Activated naive CD4-positive, alpha-beta T cell treated with anti-CD3 and anti-CD28 coated beads, Interleukin-2, amount 50 U/mL, for 72 hours (primary cell): ENCODE data around the gene HSPB9. TPM values are rescaled to one million over a fixed set of nuclear protein-coding genes. Genes with fewer than 3 reads are reported as not detected.
A peak's percentile ranks its signal among the peaks of the same experiment; 100 is the strongest.

ENCODE experiments used
- ATAC-seq, 2 donors: fragments of 150-1000 bp; cut with Tn5 transposase; 2 replicates each; pipeline ENCODE4 v1.10.0; 2021; ENCODE audit warnings: mild to moderate bottlenecking in 2 of 2, moderate library complexity in 2 of 2
- DNase-seq, 2 donors: peaks; one replicate each; pipeline ENCODE4 v3.0.0; 2021 to 2022; ENCODE audit warnings: low spot score in 2 of 2
- H3K27ac Mint-ChIP-seq, 2 donors: one replicate each; pipeline ENCODE4 v1.8.0; 2022; ENCODE audit warnings: mild to moderate bottlenecking in 2 of 2, mixed read lengths in 2 of 2
- H3K36me3 Mint-ChIP-seq, 2 donors: one replicate each; pipeline ENCODE4 v1.8.0; 2022; ENCODE audit warnings: mixed read lengths in 2 of 2
- H3K9me3 Mint-ChIP-seq, 2 donors: one replicate each; pipeline ENCODE4 v1.8.0; 2022; ENCODE audit warnings: mixed read lengths in 2 of 2
- total RNA-seq, 2 donors: library from RNA; stranded (reverse); gene quantifications; one replicate each; pipeline ENCODE4 v1.2.3, GENCODE V29; 2022

The HSPB9 gene, protein sequence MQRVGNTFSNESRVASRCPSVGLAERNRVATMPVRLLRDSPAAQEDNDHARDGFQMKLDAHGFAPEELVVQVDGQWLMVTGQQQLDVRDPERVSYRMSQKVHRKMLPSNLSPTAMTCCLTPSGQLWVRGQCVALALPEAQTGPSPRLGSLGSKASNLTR
- under 1 TPM in 1 of 2 donors, not detected in 1; 0.23 TPM for total RNA-seq

- ATAC-seq (no peak), DNase-seq (no peak)
- Mint-ChIP-seq H3K27ac (peak within 1 kb of the TSS in 1 of 2 donors; percentile 92), H3K36me3 (no peaks in the 10 kb centered on the region), H3K9me3 (no peaks in the 10 kb centered on the region)
These were observed at the start of gene HSPB9 for GRCh38 chr17:42122371-42123303. TSS of gene HSPB9 (plus strand) at chr17:42122804. CDS start at chr17:42122851, 47 bp downstream.

- DNase-seq (no peak), ATAC-seq (no peak)
- no peak overlapping the region for H3K27ac Mint-ChIP-seq
- no peaks in the 10 kb centered on the region for H3K36me3 Mint-ChIP-seq
- no peaks in the 10 kb centered on the region for H3K9me3 Mint-ChIP-seq
These were observed 46.8 kb upstream of the HSPB9 start for GRCh38 chr17:42075789-42076188.

DNA sequence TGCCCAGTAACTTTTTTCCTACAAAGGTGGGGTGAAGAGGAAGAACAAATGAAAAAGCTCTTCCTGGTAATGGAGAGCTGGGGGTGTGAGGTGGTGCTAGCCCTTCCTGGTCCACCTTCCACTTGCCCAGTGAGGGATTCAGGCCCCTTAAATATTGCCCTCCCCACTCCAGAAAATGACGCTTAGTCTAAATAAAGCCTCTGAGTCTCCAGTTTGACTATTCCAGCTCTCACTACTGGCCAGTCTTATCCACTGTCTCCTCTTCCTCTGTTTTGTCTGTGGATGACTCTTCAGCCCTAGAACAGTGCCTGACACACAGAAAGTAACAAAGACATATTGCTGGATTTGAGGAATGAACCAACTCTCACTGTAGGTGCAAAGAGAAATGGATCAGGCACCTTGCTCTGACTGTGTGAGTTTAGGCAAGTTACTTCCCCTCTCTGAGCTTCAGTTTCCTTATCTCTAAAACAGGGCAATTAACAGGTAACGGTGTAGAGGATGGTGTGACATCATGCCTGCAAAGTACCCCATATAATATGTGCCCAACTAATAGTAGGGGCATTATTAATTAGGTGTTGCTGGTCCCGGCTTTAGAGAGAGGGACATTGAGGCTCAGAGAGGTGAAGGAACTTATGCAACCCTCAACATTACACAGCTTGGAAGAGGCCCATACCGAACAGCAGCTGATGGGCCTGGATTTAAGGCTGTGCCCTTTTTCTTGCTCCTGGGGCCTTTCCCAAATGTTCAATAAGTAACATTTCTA, 45.6 kb upstream of the HSPB9 start:
- DNase-seq (no peak), ATAC-seq (no peak)
- Mint-ChIP-seq H3K9me3 (no peaks in the 10 kb centered on the region), H3K27ac (no peak overlapping the region), H3K36me3 (no peaks in the 10 kb centered on the region)

- Mint-ChIP-seq H3K36me3 (no peaks in the 10 kb centered on the region), H3K27ac (no peak overlapping the region), H3K9me3 (no peaks in the 10 kb centered on the region)
- DNase-seq, result no peak
- no peak for ATAC-seq
These were observed 44.8 kb upstream of the HSPB9 start for GRCh38 chr17:42077755-42078154.

DNA sequence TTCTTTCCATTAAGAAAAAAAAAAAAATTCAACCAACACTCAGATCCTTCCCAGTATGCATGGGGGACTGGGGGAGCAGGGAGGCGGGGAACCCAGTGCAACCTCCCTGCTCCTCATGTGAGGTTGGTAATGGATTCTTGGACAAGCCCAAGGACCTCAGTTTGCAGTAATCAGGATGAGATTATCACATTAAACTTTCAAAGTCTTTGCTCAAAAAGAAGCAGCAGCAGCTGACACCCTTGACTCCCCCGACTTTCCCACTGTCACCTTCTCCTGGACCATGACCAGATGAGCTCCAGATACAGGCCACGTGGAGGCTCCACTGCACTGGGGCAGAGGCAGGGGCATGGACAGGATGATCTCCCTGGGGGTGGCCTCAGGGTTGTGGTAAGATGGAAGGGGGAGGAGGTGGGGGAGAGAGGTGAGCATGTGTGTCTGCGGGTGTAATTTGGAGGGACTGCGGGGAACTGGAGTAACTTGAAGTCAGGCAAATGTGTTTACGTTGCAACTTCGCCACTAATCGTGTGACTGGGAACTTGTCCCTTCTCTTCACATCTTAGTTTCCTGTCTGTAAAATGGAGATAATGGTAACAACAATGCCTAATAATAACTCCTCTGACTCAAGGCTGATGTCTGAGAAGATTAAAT, 44.1 kb upstream of the HSPB9 start:
- no peak overlapping the region for H3K27ac Mint-ChIP-seq
- no peak for ATAC-seq
- no peak for DNase-seq
- no peaks in the 10 kb centered on the region for H3K9me3 Mint-ChIP-seq
- no peaks in the 10 kb centered on the region for H3K36me3 Mint-ChIP-seq

DNA sequence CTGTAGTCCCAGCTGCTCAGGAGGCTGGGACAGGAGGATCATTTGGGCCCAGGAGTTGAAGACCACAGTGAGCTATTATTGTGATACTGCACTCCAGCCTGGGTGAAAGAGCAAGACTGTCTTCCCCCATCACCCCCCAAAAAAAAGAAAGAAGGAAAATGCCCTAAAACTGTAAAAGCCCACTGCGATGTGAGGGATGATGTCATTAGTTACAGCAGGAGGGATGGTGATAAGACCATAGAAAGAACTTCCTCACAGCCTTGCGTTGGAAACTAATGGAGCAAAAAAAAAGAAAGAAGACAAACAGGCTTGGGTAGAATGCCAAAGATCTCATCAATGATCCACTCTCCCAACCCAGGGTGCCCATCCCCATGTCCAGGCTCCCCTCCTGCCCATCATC, 43.1 kb upstream of the HSPB9 start:
- H3K27ac Mint-ChIP-seq, result no peak overlapping the region
- H3K9me3 Mint-ChIP-seq, result no peaks in the 10 kb centered on the region
- DNase-seq (no peak), ATAC-seq (no peak)
- H3K36me3 Mint-ChIP-seq, result no peaks in the 10 kb centered on the region

DNA sequence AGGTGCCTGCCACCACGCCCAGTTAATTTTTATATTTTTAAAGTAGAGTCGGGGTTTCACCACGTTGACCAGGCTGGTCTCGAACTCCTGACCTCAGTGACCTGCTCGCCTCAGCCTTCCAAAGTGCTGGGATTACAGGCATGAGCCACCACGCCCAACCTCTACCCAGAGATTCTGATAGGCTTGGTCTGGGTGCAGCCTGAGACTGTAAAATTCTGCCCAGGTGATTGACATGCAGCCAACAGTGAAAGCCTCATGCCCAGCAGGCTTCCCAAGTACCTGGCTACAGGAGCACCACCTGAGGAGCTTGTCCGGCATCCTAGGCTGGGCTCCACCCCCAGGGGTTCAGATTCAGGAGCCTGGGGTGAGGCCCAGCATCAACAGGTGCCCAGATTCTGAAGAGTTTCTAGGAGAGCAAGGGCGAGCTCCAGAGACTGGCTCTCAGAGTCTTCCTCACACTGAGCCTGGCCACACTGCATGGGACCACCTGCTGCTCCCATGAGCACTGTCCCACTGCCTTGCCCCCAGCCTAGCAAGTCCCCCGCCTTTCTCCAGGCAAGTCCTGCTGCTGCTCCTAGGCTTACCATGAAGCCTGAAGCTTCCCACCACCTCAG, 41.0 kb upstream of the HSPB9 start:
- ATAC-seq, result no peak
- no peak for DNase-seq
- Mint-ChIP-seq H3K9me3 (no peaks in the 10 kb centered on the region), H3K27ac (no peak overlapping the region), H3K36me3 (no peaks in the 10 kb centered on the region)

- Mint-ChIP-seq H3K36me3 (no peaks in the 10 kb centered on the region), H3K27ac (no peak overlapping the region), H3K9me3 (no peaks in the 10 kb centered on the region)
- DNase-seq (no peak), ATAC-seq (no peak)
These were observed 35.4 kb upstream of the HSPB9 start for GRCh38 chr17:42087042-42087701.

DNA sequence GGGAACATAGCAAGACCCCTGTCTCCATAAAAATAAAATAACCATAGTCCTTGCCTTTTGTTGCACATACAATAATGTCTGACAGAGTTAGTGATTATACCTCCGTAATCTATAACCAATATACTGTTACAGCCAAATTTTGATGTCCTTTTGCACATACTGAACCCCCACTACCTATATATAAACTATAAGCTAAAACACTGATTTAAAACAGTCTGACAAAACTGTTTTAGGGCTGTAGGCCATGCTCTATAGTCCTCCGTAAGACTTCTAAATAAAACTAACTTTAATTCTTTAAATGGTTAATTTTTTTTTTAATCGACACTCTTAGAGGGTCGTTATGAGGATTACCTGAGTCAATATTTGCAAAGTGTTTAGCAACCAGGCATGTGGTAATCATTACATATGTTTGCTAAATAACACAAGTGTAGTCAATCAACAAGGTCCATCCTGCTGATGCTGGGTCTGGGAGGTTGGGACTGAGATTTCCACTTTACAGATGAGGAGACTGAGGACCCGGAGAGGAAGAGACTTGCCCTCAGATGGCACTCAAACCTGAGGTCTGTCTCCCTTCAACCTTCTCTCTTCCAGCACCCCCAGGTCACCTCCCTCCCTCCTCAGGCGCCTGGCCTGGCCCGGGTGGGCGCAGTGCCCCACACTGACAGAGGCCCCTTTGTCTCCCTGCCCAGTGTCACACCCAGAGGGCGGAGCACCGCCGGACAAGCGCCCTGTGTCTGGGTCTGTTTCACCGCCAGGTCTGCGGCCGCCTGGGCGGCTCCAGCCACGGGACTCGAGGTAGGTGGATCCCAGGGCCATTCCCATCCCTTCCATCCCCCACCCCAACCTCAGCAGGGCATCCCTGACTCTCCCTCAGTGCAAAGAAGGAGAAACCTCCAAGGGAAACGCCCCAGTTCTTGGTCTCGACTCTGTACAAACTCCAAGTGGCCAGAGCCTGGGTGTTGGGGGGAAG, 34.6 kb upstream of the HSPB9 start:
- H3K36me3 Mint-ChIP-seq, result no peaks in the 10 kb centered on the region
- ATAC-seq, result no peak
- H3K9me3 Mint-ChIP-seq, result no peaks in the 10 kb centered on the region

DNA sequence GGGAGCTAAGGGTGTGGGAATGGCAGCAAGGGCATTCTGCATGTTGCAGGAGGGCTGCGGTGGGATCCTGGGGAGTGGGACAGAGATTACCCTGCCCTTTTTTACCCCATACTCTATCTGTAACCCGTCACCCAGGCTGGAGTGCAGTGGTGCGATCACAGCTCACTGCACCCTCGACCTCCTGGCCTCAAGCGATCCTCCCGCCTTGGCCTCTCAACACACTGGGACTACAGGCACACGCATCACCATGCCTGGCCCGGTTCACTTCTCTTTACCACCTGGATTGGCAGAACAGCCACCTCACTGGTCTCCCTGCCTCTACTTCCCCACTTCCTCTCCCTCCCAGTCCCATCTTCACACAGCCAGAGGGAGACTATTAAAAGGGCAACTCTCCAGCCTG, 33.9 kb upstream of the HSPB9 start:
- Mint-ChIP-seq H3K27ac (no peak overlapping the region), H3K9me3 (no peaks in the 10 kb centered on the region), H3K36me3 (no peaks in the 10 kb centered on the region)
- DNase-seq (no peak), ATAC-seq (no peak)

More for the DNA sequence above, 34.6 kb upstream of the HSPB9 start:
- DNase-seq, result no peak
- H3K27ac Mint-ChIP-seq, result no peak overlapping the region

DNA sequence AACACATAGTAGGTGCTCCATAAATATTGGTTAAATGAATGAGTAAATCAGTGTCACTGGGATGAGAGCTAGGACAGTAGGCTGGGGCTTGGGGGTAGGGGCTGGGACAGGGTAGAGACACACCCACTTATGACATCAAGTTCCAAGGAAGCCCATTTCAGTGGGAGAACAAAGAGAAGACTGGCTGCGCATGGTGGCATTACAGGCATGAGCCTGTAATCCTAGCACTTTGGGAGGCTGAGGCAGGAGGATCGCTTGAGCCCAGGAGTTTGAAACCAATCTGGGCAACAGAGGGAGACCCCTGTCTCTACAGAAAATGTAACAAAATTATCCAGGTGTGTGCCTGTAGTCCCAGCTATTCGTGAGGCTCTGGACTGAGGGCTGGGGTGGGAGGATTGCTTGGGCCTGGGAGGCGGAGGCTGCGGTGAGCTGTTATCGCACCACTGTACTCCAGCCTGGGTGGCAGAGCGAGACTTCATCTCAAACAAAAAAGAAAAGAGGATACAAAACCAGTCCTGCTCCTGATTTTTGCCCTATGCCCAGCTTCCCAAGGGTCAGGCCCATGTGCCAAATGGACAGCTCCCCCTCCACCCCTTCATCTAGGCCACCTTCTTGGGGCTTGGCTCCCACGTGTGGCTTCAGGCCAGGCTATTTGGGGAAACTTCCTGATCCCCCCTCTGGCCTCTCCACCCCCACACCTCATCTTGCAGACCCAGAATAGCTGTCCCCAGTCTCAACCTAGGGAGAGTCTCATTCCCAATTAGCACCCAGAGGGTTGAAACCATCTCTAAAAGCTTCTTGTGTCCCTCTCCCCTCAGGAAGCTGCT, 31.4 kb upstream of the HSPB9 start:
- ATAC-seq, result no peak
- H3K9me3 Mint-ChIP-seq, result no peaks in the 10 kb centered on the region

DNA sequence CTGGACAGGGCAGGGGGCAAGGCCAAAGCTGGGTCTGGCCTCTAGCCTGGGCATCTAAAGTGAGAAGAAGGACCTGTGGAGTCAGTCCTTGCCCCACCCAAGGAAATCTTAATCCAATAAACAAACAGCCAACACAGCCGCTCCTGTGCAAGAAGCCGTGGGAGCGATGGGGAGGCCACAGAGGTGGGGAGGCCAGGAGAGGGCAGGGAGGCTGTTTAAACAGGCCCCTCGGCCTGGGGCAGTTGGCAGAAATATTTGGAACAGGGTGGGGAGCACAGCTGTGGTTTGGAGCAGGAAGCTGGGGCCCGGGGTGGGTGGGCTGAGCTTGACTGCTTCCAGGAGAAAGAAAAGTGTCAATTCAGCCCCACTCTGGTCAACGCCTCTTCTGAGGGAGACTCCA, 29.7 kb upstream of the HSPB9 start:
- H3K36me3 Mint-ChIP-seq, result no peaks in the 10 kb centered on the region
- no peak for ATAC-seq

More for the DNA sequence above, 31.4 kb upstream of the HSPB9 start:
- H3K36me3 Mint-ChIP-seq, result no peaks in the 10 kb centered on the region
- no peak overlapping the region for H3K27ac Mint-ChIP-seq
- DNase-seq, result no peak

GRCh38 chr17:42094375-42095069, 28.1 kb upstream of the HSPB9 start:
- no peak for ATAC-seq
- H3K27ac Mint-ChIP-seq, result no peak overlapping the region

More for the DNA sequence above, 29.7 kb upstream of the HSPB9 start:
- DNase-seq, result no peak
- Mint-ChIP-seq H3K9me3 (no peaks in the 10 kb centered on the region), H3K27ac (no peak overlapping the region)

More at GRCh38 chr17:42094375-42095069, 28.1 kb upstream of the HSPB9 start:
- H3K9me3 Mint-ChIP-seq, result no peaks in the 10 kb centered on the region
- H3K36me3 Mint-ChIP-seq, result no peaks in the 10 kb centered on the region
- DNase-seq, result no peak
